GM18861 (cell line): ENCODE data around the gene PFKL.

Source experiments
- ATAC-seq: cut with Tn5 transposase; IDR thresholded peaks from one replicate; pipeline ENCODE4 v1.9.1; 2021; ENCODE audit not compliant: unreplicated experiment

Gene PFKL

GRCh38 chr21:44374601-44375280 lies 74.9 kb downstream of the PFKL start:
- no peak for ATAC-seq

- ATAC-seq = no peak
Measured at GRCh38 chr21:44375281-44375651, 75.4 kb downstream of the PFKL start.

GRCh38 chr21:44375761-44376241 lies 75.9 kb downstream of the PFKL start:
- ATAC-seq = no peak

- no peak for ATAC-seq
Measured at GRCh38 chr21:44376606-44377005, 76.8 kb downstream of the PFKL start.
